HTERT RPE-1 (cell line): ENCODE results near the gene ATP6V1G1.

ENCODE experiments used
- in situ Hi-C: fragments of 300-500 bp; cut with MboI; formaldehyde crosslinking; loops from 4 replicates; pipeline ENCODE4 v1.14.3; 2020; ENCODE audit warnings: low sequenced_read_pairs

ATP6V1G1 gene

DNA sequence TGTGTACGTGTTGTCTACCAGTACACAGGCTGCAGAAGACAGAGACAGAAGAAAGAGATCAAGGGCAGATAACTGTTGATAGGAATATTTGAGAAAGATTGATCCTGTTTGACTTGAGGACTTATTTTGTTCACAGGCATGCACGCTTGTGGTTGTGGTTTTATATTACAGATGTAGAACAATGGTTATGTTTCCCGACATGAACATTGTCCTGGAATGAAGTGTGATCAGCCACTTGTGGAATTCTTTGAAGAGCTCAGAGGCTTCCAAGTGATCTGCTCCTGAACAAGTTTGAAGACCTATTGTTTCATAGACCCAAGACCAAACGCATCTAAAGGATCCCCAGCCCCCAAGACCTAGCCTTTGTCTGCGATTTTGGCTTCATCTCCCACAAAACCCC is 56.3 kb downstream of the ATP6V1G1 start:
- in situ Hi-C loops, result loop anchor here (25.0 kb wide), 1 partner anchor 182 kb away; no protein-coding TSS in a partner anchor
